HG03025 (cell line): ENCODE results near the gene ABHD17C.

Source experiments
- ATAC-seq: cut with Tn5 transposase; IDR thresholded peaks from one replicate; pipeline ENCODE4 v1.9.1; 2021; ENCODE audit warnings: mild to moderate bottlenecking, moderate library complexity; ENCODE audit not compliant: unreplicated experiment, low FRiP score

Gene ABHD17C

DNA sequence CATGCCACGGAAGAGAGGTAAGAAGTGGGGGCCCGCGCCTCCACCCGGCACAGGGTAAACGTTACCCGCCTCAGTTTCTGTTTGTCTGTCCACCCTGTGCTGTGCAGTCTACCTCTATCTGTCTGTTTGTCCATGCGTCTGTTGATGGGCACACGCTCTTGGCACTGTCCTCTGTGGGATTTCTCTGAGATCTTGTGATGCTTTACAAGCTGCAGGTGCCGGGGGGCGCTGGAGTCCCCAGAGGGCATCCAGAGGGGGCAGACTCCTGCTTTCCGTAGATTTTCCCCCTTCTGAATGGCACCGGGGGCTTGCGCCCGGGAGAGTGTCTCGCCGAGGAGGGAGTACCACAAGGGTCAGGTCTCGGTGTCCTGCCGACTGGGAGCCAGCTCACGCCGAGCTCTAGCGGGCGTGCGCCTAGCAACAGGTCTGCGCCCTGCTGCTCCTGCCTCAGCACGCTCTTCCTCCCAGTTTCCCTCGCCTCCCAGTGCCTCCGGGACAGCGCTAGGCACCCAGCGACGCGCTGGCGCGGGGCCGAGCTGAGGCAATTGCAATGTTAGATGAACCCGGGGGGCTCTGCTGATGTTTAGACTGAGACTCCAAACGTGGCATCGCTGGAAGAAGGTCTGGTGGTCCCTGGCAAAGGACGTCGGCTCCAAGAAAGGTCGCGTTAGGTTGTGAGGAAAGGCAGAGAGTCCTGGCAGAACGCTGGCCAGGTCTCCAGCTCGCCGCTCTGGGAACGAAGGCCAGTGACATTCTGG, 84.7 kb downstream of the ABHD17C start:
- no peak for ATAC-seq

DNA sequence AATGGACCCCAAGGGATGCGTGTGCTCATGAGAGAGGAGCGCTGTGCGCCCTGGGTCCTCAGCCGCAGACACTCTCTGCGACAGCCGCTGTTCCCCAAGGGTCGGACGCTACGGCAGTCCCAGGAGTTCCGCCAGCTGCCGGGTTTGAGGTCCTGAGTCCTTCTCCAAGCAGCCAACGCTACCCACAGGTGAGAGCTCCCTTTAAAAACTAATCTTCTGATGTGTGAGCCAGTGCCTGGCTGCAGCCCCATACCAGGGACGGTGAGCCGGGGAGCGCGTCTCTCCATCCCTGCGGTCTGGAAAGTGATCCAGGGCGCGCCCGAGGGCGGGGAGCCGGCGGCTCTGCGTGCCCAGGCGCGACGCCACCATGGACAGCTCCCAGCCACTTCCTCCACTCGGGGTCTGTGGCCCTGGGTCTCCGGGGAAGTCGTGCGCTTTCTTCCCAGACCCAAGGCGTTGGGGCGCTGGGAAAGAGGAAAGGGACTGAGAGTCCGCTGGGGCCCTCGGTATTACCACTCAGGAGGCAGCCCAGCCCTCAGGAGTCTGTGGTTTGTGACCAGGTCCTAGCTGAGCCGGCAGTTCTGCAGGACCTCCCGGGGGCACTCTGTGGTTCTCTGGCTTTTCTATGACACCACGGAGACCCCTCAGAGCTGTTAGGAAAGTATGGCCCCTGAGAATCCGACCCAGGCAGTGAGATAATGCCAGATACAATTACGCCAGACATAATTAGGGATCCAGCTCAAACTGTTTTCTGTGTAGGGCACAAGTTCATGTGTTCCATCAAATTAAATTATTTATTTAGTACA, 85.5 kb downstream of the ABHD17C start:
- ATAC-seq, result no peak

DNA sequence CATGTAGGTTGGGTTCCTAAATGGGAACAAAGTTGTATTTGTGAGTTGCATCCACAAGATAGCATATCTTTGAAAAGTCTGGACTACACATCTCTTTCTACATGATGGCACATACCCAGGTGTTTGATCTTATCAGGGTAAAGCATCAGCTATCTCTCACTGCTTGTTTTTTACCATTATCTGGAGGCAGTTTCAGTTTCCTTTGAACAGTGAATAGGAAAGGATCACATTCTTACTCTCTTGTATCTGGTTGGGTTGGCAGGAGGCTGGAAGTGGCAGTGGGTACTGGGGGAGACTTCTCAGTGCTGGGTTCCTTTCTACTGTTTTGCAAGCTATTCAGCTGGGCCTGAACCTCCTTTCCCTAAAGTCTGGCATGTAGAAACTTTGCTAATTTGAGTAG, 88.2 kb downstream of the ABHD17C start:
- ATAC-seq, result no peak

DNA sequence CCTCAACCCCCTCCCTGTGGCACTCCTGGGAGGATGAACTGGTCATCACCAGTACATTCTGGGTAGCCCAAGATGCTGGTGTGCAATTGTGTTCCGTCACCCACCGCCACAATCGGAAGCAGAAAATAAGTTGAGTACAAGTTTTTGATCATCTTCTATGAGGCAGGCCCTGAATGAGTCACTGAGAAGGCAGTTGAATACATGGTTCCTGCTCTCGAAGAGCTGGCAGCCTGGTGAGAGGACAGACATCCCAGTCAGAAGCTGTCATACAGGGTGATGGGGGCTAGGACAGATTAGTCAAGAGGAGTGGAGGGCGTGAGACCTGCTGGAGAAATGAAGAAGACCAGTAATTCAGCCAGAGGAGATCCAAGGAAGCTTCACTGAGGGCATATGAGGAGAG, 90.2 kb downstream of the ABHD17C start:
- ATAC-seq, result no peak

DNA sequence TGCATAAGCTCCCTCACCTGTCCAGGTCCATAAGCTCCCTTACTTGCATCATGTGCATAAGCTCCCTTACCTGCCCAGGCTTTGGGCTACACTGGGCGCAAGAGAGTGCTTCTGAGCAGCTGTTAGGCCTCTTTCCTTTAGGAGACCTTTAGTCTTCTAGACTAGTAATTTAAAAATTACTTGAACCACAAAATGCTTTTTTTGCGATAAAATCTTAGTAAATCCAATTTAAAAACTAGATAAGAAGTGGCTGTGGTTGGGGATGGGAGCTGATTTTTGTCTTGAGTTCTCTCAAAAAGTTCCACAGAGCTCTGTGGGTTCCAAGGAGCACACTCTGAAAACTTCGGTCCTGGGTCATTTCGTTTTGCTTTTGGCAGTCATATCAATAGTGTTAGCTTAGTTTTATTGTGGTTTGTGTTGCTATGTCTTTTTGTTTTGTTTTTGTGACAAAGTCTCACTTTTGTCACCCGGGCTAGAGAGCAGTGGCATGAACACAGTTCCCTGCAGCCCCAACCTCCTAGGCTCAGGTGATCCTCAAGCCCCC, 90.8 kb downstream of the ABHD17C start:
- no peak for ATAC-seq

DNA sequence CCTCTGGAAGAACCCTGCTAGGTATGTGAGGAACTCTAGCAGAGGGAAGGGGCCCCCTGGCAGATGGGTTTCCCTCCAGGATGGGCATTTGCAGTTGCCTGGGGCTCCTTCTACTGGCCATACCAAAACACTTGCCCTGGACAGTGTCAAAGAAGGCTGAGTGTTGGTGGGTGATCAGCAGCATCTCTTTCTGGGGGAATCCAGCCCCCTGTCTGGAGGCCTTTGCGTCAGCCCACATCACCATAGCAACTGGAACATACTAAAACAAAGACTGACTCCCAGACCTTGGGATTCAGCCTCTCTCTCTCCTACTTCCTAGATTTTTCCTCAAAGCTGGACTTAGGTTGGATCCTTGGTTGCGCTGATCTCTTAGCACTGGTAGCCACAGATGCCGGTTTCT, 92.2 kb downstream of the ABHD17C start:
- ATAC-seq, result no peak

DNA sequence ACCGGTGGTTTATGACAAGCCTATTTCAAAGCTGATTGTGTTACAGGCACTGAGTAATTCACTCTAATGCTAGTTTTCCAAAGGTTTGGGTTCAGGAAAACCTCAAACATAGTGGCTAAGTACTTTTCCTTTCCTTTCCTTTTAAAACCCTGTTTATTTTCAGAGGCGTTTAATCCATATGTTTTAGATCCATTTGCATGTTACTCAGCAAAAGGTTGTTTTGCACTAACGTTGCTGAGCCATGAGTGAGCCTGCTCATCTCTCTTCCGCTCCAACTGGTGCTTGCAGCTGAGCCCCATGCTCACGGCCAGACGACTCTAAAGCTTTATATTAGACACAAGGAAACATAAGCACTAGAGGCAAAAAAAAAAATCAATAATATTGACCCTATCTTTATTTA, 93.4 kb downstream of the ABHD17C start:
- ATAC-seq, result no peak

DNA sequence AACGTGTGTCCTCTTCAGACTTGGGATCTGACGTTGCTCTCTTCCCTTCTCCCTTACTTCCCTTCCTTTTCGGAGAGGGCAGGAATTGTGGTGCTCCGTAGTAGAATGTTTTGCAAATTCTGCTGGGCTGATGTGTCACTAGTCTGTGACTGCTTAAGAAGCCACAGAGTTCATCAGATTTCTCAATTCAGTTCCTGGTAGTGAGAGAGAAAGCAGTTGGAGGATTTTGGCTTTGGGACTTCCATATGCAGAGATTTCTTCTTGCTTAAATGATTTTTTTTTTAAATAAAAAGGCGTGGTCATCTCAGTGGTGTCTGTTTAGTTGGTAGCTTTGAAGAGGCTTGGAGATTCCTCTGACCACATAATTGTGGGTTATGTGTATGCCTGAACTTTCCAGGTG, 94.2 kb downstream of the ABHD17C start:
- no peak for ATAC-seq

DNA sequence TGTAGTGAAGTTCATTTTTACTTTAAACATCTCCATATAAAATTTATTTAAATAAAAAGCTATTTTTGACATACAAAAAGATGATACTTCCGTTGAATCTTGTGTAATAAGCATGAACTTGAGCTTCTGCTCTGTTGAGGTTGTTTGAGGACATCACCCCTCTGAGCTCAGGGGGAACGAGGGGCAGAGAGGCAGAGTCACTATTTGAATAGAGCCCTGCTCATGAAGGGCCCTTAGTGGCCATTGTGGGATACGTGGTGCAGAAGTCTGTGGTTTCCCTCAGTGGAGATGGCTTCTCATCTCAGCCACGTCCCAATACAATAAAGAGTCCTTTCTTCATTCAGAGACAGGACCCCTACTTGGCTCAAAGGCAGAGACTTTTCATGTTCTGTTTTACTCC, 94.7 kb downstream of the ABHD17C start:
- ATAC-seq, result no peak

DNA sequence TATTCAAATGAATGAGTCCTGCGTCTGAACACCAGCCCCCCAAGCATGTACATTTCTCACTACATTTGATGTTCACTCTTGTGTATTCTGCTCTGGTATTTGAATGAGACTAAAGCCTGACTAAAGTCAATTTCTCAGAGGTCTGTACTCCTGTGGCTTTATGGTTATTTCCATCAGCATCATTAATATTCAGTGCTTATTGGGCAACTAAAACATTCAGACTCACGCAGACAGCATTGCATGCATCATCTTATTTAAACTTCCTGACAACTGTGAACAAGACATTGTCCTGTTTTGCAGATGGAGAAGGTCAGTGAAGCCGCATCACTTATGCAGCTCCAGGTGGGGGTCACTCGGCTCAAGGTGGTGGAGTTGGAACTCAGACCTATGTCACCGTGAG, 95.1 kb downstream of the ABHD17C start:
- no peak for ATAC-seq

DNA sequence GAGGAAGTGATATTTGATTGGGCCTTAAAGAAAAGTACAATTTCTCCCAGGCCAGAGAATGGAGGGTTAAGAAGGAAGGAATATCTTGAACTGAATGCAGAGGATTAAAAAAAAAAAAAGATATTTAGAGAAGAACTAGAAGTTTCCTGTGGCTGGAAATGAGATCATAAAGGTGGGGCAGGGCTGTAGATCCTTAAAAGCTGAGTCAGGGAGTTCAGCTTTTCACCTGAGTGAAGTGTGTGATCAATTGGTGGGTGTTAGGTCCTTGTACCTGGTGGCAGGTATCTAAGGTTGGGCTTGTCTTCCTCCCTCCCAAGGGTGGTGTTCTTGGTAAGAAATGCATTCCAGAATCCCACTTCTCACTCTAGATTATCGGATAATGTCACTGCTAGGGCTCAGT, 95.9 kb downstream of the ABHD17C start:
- no peak for ATAC-seq

DNA sequence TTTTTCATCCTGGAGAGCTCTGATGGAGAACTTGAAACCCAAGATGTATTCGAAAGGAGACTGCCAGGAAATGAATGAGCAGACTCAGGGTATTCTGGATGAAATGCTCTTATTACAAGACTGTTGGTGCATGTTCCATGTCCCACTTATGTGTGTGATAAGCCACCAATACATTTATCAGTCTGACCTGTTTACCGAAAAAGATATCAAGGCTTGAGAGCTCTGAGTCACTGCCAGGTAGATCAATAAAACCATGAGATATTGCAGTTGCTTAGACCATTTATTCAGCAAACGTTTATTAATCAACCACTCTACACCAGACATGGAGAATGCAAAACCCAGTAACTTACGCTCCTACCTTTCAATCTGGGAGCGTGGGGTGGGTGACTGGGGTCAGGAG, 101.3 kb downstream of the ABHD17C start:
- no peak for ATAC-seq

DNA sequence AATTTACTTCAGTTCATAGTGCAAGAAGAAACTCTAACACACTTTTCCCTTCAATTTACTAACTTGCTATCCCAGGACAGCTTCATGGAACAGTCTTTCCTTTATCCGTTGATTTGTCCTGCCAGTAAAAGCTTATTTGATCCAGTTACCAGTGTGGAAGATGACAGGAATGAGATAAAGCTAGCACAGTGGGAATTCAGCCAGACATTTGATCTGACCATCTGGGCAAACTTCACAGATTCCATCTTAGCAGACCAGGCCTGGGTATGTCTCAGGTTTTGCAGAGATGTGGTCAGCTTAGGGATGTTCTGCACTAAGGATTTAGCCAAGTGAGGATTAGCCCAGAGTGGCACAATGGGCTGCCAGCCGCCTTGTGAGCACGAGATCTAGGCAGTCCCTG, 103.8 kb downstream of the ABHD17C start:
- ATAC-seq, result no peak

DNA sequence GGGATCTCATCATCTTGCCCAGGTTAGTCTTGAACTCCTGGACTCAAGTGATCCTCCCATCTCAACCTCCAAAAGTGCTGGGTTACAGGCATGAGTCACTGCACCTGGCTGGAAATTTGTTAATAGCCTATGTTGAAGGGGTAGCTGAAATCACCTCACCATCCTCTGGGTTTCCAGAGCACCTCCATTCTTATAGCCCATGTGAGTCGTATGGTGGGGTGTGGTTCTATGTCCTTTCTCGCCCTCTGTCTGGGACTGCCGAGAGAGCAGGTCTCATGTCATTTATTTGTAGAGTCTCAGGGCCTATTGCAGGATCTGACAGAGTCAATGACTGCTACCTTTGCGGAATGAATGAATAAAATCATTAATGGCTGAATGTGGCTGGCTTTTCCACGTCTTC, 105.0 kb downstream of the ABHD17C start:
- ATAC-seq, result no peak

DNA sequence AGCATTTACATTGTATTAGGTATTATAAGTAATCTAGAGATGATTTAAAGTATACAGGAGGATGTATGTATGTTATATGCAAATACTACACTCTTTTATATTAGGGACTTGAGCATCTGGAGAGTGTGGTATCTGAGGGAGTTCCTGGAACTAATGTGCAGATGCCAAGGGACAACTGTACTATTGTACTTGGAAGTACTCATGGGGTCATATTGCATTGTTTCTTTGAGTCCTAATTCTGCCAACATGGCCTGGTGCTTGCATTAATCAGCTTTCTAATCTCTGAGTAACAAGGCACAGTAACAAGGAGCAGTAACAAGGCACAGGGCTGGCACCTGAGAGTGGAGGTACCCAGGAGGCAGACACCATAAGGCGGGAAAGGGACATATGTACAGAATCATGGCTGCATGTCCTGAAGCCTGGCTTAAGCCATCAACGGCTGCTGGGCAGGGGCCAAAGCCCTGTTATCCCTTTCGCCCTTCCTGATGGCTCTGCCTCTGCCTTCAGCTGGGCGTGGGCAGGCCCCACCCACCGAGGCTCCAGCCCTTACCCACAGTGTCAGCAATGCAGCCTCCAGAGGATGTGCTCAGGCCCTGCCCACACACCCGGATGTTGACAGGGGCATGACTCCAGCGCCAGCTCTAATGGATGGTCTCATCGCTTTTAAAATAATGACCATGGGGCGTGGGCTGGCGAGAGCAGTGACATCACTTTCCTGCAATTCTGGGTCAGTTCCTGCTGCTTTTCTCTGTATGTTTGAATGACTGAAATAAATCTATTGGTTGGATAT, 107.0 kb downstream of the ABHD17C start:
- ATAC-seq, result no peak

DNA sequence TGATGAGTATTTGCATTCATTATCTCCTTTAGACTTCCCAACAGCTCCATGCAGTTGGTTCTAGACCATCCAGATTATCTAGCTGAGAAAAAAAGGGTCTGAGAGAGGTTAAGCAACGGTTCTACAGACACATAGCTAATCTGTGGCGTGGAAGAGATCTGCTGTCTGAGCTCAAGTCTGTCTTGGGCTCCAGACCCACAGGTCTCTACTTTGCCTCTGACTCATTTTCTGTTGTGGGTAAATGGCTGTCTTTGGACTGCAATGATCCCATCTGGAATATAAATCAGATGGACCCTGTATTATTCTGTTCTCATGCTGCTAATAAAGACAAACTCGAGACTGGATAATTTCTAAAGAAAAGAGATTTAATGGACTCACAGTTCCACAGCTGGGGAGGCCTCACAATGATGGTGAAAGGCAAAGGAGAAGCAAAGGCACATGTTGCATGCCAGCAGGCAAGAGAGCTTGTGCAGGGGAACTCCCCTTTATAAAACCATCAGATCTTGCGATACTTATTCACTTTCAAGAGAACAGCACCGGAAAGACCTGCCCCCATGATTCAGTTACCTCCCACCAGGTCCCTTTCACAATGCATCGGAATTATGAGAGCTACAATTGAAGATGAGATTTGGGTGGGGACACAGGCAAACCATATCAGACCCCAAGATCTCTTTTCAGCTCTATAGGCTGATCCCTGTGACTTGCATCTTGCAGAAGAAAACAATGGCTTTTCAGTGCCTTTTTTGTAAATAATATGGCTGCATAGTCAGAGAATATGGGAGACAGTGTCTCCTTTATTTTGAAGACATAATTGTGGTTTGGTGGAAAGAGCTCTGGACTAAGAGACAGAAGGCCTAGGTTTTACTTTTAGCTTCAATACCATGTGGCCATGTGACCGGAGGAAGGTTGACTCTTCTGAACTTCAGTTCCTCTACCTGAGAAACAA, 108.7 kb downstream of the ABHD17C start:
- ATAC-seq, result no peak

DNA sequence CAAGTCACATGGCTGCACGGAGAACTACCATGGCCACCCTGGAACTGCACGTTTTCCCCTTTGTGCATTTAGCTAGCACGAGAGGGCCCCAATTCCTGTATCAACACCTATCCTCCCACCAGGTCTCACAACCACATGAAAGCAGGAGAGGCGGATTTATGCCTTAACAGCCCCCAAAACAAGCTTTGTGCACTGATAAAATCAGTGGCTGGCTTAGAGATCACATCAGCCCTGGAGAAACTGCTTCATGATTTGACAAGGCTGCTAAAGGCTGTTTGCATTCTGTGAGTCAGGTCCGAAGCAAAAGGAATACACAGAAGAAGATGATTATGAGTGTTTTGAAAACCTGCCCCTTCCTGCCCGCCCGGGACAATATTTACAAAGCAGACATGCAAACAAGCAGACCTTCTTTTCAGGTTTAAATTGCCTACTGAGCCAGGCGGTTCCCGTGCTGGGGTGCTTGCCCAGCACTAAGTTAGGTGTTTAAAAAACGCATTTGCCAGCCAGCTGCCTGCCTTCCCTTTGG, 109.9 kb downstream of the ABHD17C start:
- ATAC-seq, result no peak
